GM12865 (cell line): ENCODE data around the gene GTF2H1.
"Not testable (repeated sequence)": the region's sequence is repeated elsewhere in the genome, so short reads cannot be mapped to it uniquely, and the experiment has no call there.

Experiments
- DNase-seq: peaks from one replicate; pipeline ENCODE4 v3.0.0; 2010; ENCODE audit warnings: low read depth
- H3K4me3 ChIP-seq: 2 replicates; pipeline ENCODE4 v1.5.1; 2011; ENCODE audit warnings: mild to moderate bottlenecking, low read depth, low read length, control low read depth
- CTCF ChIP-seq: IDR thresholded peaks from 2 replicates; pipeline ENCODE4 v1.5.1; 2011; ENCODE audit warnings: low read length, control low read depth, low read depth, inconsistent platforms; ENCODE audit not compliant: insufficient read depth; ENCODE audit errors: missing control alignments

The GTF2H1 gene

GRCh38 chr11:18395735-18396504, 73.6 kb downstream of the GTF2H1 start:
- TF ChIP-seq CTCF = no peak
- peak; percentile 99 for DNase-seq
- peak overlapping the region; percentile 89 for H3K4me3 ChIP-seq

- DNase-seq = no peak
- TF ChIP-seq CTCF = no peak
- no peak overlapping the region for H3K4me3 ChIP-seq
These were observed 75.6 kb downstream of the GTF2H1 start for GRCh38 chr11:18397921-18398320.

GRCh38 chr11:18401077-18401476, 78.7 kb downstream of the GTF2H1 start:
- DNase-seq, H3K4me3 ChIP-seq: not testable (repeated sequence)

DNA sequence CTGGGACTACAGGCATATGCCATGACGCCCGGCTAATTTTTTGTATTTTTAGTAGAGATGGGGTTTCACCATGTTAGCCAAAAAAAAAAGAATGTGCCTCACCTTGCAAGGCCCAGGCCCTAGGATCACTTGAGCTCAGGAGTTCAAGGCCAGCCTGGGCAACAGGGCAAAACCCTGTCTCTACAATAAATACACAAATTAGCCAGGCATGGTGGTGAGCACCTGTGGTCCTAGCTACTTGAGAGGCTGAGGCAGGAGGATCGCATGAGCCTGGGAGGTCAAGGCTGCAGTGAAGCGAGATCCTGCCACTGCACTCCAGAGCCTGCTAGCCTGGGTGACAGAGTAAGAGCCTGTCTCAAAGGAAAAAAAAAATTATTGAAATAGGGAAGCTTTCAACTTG, 81.7 kb downstream of the GTF2H1 start:
- no peak for DNase-seq
- H3K4me3 ChIP-seq = no peak overlapping the region
- TF ChIP-seq CTCF = no peak

GRCh38 chr11:18407400-18407799, 85.0 kb downstream of the GTF2H1 start:
- not testable (repeated sequence) for DNase-seq, H3K4me3 ChIP-seq

- H3K4me3 ChIP-seq = no peak overlapping the region
- TF ChIP-seq CTCF = no peak
- peak; percentile 6 for DNase-seq
These were observed 86.4 kb downstream of the GTF2H1 start for GRCh38 chr11:18408558-18409291.

GRCh38 chr11:18416459-18416858, 94.1 kb downstream of the GTF2H1 start:
- no peak for TF ChIP-seq CTCF
- no peak overlapping the region for H3K4me3 ChIP-seq
- DNase-seq = no peak
